Stromal cell of bone marrow (primary cell): ENCODE data around the gene ERBB2.
A peak's percentile ranks its signal among the peaks of the same experiment; 100 is the strongest.

Source experiments
- DNase-seq: peaks from one replicate; pipeline ENCODE4 v3.0.0-alpha.2; 2012; ENCODE audit warnings: low read depth

ERBB2 gene

GRCh38 chr17:39699818-39700147, at the start of gene ERBB2:
Gene ERBB2 (plus strand): TSS chr17:39700064. CDS start chr17:39700239, 175 bp downstream.
- peak; percentile 66 for DNase-seq

GRCh38 chr17:39650121-39650579, 49.7 kb upstream of the ERBB2 start:
- DNase-seq = no peak

- no peak for DNase-seq
Observed at GRCh38 chr17:39651923-39652586, 47.8 kb upstream of the ERBB2 start.

- no peak for DNase-seq
Observed at GRCh38 chr17:39652587-39653315, 47.1 kb upstream of the ERBB2 start.

GRCh38 chr17:39653316-39653661, 46.6 kb upstream of the ERBB2 start:
- no peak for DNase-seq

GRCh38 chr17:39653662-39654331, 46.1 kb upstream of the ERBB2 start:
- DNase-seq = no peak

GRCh38 chr17:39655105-39655504, 44.8 kb upstream of the ERBB2 start:
- no peak for DNase-seq

- DNase-seq = no peak
Observed at GRCh38 chr17:39658346-39658745, 41.5 kb upstream of the ERBB2 start.

- DNase-seq = no peak
Observed at GRCh38 chr17:39658760-39659159, 41.1 kb upstream of the ERBB2 start.

- DNase-seq = no peak
Observed at GRCh38 chr17:39659279-39660010, 40.4 kb upstream of the ERBB2 start.

- DNase-seq = no peak
Observed at GRCh38 chr17:39660011-39660360, 39.9 kb upstream of the ERBB2 start.

GRCh38 chr17:39660397-39661385, 39.2 kb upstream of the ERBB2 start:
- no peak for DNase-seq

GRCh38 chr17:39661744-39662541, 37.9 kb upstream of the ERBB2 start:
- DNase-seq = no peak

GRCh38 chr17:39662551-39663339, 37.1 kb upstream of the ERBB2 start:
- DNase-seq = no peak

- no peak for DNase-seq
Observed at GRCh38 chr17:39663340-39663687, 36.5 kb upstream of the ERBB2 start.

- DNase-seq = no peak
Observed at GRCh38 chr17:39663688-39664580, 35.9 kb upstream of the ERBB2 start.

GRCh38 chr17:39664581-39665561, 35.0 kb upstream of the ERBB2 start, which contains the start of gene TCAP:
Gene TCAP (plus strand): TSS chr17:39665349. CDS start chr17:39665360, 11 bp downstream.
- DNase-seq = no peak
